HG03045 (cell line): ENCODE results near the gene HAVCR2.
"Not testable (repeated sequence)": the region's sequence is repeated elsewhere in the genome, so short reads cannot be mapped to it uniquely, and the experiment has no call there.

Source experiments
- ATAC-seq: cut with Tn5 transposase; IDR thresholded peaks from one replicate; pipeline ENCODE4 v1.9.1; 2021; ENCODE audit warnings: mild to moderate bottlenecking, moderate library complexity; ENCODE audit not compliant: unreplicated experiment

The HAVCR2 gene

GRCh38 chr5:157047898-157048297 is 60.9 kb downstream of the HAVCR2 start:
- no peak for ATAC-seq

- not testable (repeated sequence) for ATAC-seq
These were observed 61.8 kb downstream of the HAVCR2 start for GRCh38 chr5:157047016-157047415.

GRCh38 chr5:157046041-157046440 is 62.8 kb downstream of the HAVCR2 start:
- ATAC-seq: no peak

GRCh38 chr5:157045601-157046000 is 63.2 kb downstream of the HAVCR2 start:
- no peak for ATAC-seq

- ATAC-seq: no peak
These were observed 70.2 kb downstream of the HAVCR2 start for GRCh38 chr5:157038568-157039187.
